Sigmoid colon (tissue), 4 donors: ENCODE results near the gene BMPR1A.

Source experiments
- CTCF ChIP-seq, 4 experiments: fragments of 450-650 bp in 3 of 4; fragments of 200-600 bp in 1 of 4; IDR thresholded peaks; one replicate each; pipeline ENCODE4 v1.5.1; 2016 to 2019; ENCODE audit warnings: antibody characterized with exemption in 4 of 4, mild to moderate bottlenecking in 3 of 4, moderate library complexity in 2 of 4
- EP300 ChIP-seq, 4 donors: sonication (generic); formaldehyde crosslinking; IDR thresholded peaks; one replicate each; pipeline ENCODE4 v1.6.1; 2017; ENCODE audit warnings: antibody characterized with exemption in 4 of 4
- POLR2A ChIP-seq, 2 donors: fragments of 450-650 bp; IDR thresholded peaks; one replicate each; pipeline ENCODE4 v1.6.1; 2016; ENCODE audit warnings: antibody characterized with exemption in 2 of 2, mild to moderate bottlenecking in 2 of 2, moderate library complexity in 2 of 2
- POLR2AphosphoS5 ChIP-seq, 4 donors: sonication (generic); formaldehyde crosslinking; IDR thresholded peaks; one replicate each; pipeline ENCODE4 v1.6.1; 2017; ENCODE audit warnings: antibody characterized with exemption in 4 of 4

GRCh38 chr10:86900955-86901354 lies 144.5 kb downstream of the BMPR1A start:
- TF ChIP-seq POLR2AphosphoS5 (IDR thresholded peaks at IDR 0.05) (peak; percentile 37 to 71 (median 56)), POLR2A (IDR thresholded peaks at IDR 0.05) (no peak), CTCF (IDR thresholded peaks at IDR 0.05) (no peak), EP300 (IDR thresholded peaks at IDR 0.05) (peak in 3 of 4 donors; percentile 6 to 19 (median 16))
